Neural cell (in vitro differentiated cells): Measurements from ENCODE around the gene SYNPO2. TPM values are rescaled to one million over a fixed set of nuclear protein-coding genes. Genes with fewer than 3 reads are reported as not detected.
"Not testable (repeated sequence)": the region's sequence is repeated elsewhere in the genome, so short reads cannot be mapped to it uniquely, and the experiment has no call there.

Experiments used
- H2AFZ ChIP-seq: fragments of 200-600, 300-800 bp; sonication (generic), shearing (Covaris generic); 2 replicates; pipeline ENCODE4 v1.6.0; 2014; ENCODE audit warnings: low read depth, mild to moderate bottlenecking, antibody characterized with exemption, low read length, moderate library complexity
- H3F3A ChIP-seq: fragments of 200-600 bp; shearing (Covaris generic); 2 replicates; pipeline ENCODE4 v1.6.1; 2016; ENCODE audit warnings: mild to moderate bottlenecking, moderate library complexity, mixed read lengths, antibody characterized with exemption, low read length; ENCODE audit not compliant: insufficient read depth, poor library complexity, severe bottlenecking
- H3K27ac ChIP-seq: fragments of 200-600, 300-800 bp; sonication (generic), shearing (Covaris generic); 2 replicates; pipeline ENCODE4 v1.5.1; 2014; ENCODE audit warnings: mild to moderate bottlenecking, low read length, moderate library complexity
- H3K27me3 ChIP-seq: fragments of 300-800, 200-600 bp; sonication (generic), shearing (Covaris generic); 2 replicates; pipeline ENCODE4 v1.6.0; 2014; ENCODE audit warnings: mild to moderate bottlenecking, low read depth, low read length, moderate library complexity; ENCODE audit not compliant: insufficient read depth
- H3K36me3 ChIP-seq: fragments of 300-800, 200-600 bp; sonication (generic), shearing (Covaris generic); 2 replicates; pipeline ENCODE4 v1.5.1; 2014; ENCODE audit warnings: mild to moderate bottlenecking, antibody characterized with exemption, low read length, moderate library complexity; ENCODE audit not compliant: insufficient read depth
- H3K4me2 ChIP-seq: fragments of 300-800, 200-600 bp; sonication (generic), shearing (Covaris generic); 2 replicates; pipeline ENCODE4 v1.6.0; 2014; ENCODE audit warnings: mild to moderate bottlenecking, low read length
- H3K4me3 ChIP-seq: fragments of 300-800, 200-600 bp; sonication (generic), shearing (Covaris generic); 2 replicates; pipeline ENCODE4 v1.5.1; 2014; ENCODE audit warnings: mild to moderate bottlenecking, low read length, moderate library complexity
- H3K79me2 ChIP-seq: fragments of 200-600 bp; shearing (Covaris generic); replicated peaks from 2 replicates; pipeline ENCODE4 v1.6.0; 2014; ENCODE audit warnings: mild to moderate bottlenecking, low read length, moderate library complexity; ENCODE audit not compliant: insufficient read depth
- H3K9ac ChIP-seq: fragments of 300-800, 200-600 bp; sonication (generic), shearing (Covaris generic); 2 replicates; pipeline ENCODE4 v1.6.1; 2016; ENCODE audit warnings: mild to moderate bottlenecking, low read length, mixed read lengths
- H3K9me2 ChIP-seq: fragments of 200-600 bp; shearing (Covaris generic); 2 replicates; pipeline ENCODE4 v1.6.1; 2016; ENCODE audit warnings: mild to moderate bottlenecking, low read length, mixed read lengths; ENCODE audit not compliant: insufficient read depth
- H3K9me3 ChIP-seq: fragments of 200-600, 300-800 bp; sonication (generic), shearing (Covaris generic); 2 replicates; pipeline ENCODE4 v1.6.1; 2016; ENCODE audit warnings: mild to moderate bottlenecking, mixed run types, low read length, moderate library complexity, mixed read lengths
- H4K20me1 ChIP-seq: fragments of 200-600 bp; shearing (Covaris generic); 2 replicates; pipeline ENCODE4 v1.6.1; 2016; ENCODE audit warnings: mild to moderate bottlenecking, mixed run types; ENCODE audit not compliant: insufficient read depth
- CTCF ChIP-seq: fragments of 450-650 bp; IDR thresholded peaks from 2 replicates; pipeline ENCODE4 v1.5.1; 2014; ENCODE audit warnings: antibody characterized with exemption, mild to moderate bottlenecking, moderate library complexity; ENCODE audit not compliant: poor library complexity, severe bottlenecking
- EP300 ChIP-seq: fragments of 450-650 bp; conservative IDR thresholded peaks from 2 replicates; pipeline ENCODE4 v1.6.1; 2014; ENCODE audit warnings: antibody characterized with exemption, mild to moderate bottlenecking, moderate library complexity; ENCODE audit not compliant: poor library complexity, severe bottlenecking
- EZH2 ChIP-seq: fragments of 200-600, 300-800 bp; shearing (Covaris generic), sonication (generic); IDR thresholded peaks from 2 replicates; pipeline ENCODE4 v1.6.1; 2014; ENCODE audit warnings: antibody characterized with exemption, low read length, borderline replicate concordance, mild to moderate bottlenecking; ENCODE audit not compliant: insufficient read depth, poor library complexity, severe bottlenecking
- MXI1 ChIP-seq: fragments of 450-650 bp; conservative IDR thresholded peaks from 2 replicates; pipeline ENCODE4 v1.6.1; 2014; ENCODE audit warnings: antibody characterized with exemption, mild to moderate bottlenecking; ENCODE audit not compliant: poor library complexity, severe bottlenecking
- POLR2AphosphoS5 ChIP-seq: IDR thresholded peaks from 2 replicates; pipeline ENCODE4 v1.6.1; 2012
- RAD21 ChIP-seq: fragments of 450-650 bp; conservative IDR thresholded peaks from 2 replicates; pipeline ENCODE4 v1.6.1; 2014; ENCODE audit warnings: antibody characterized with exemption, mild to moderate bottlenecking, moderate library complexity
- REST ChIP-seq: IDR thresholded peaks from 2 replicates; pipeline ENCODE4 v1.6.1; 2012; ENCODE audit warnings: borderline replicate concordance
- SMC3 ChIP-seq: fragments of 450-650 bp; conservative IDR thresholded peaks from 2 replicates; pipeline ENCODE4 v1.6.1; 2014; ENCODE audit warnings: antibody characterized with exemption, mild to moderate bottlenecking, moderate library complexity; ENCODE audit not compliant: poor library complexity
- TAF1 ChIP-seq: IDR thresholded peaks from 2 replicates; pipeline ENCODE4 v1.6.1; 2012; ENCODE audit warnings: low read depth
- polyA plus RNA-seq: library from polyadenylated mRNA; depleted of rRNA; stranded (reverse); fragments of >200 nt; gene quantifications from 2 replicates; pipeline ENCODE4 v1.2.3, GENCODE V29; 2014

SYNPO2 gene
- polyA plus RNA-seq, 1 donor from 2014 or later = 0.14 TPM

- Histone ChIP-seq H3K79me2 (no peaks in the 10 kb centered on the region), H3F3A (no peaks in the 10 kb centered on the region), H4K20me1 (no peaks in the 10 kb centered on the region), H3K27ac (no peak overlapping the region), H2AFZ (no peak overlapping the region), H3K27me3 (no peaks in the 10 kb centered on the region), H3K36me3 (no peaks in the 10 kb centered on the region), H3K4me3 (no peak overlapping the region), H3K9me2 (no peaks in the 10 kb centered on the region), H3K9ac (no peak overlapping the region), H3K4me2 (no peak overlapping the region), H3K9me3 (no peaks in the 10 kb centered on the region)
- TF ChIP-seq RAD21 (no peak), TAF1 (no peak), POLR2AphosphoS5 (no peak), EP300 (no peak), SMC3 (no peak), REST (no peak), EZH2 (no peak), MXI1 (no peak), CTCF (no peak)
Observed at GRCh38 chr4:119059221-119059620, 170.6 kb downstream of the SYNPO2 start.

- H3K4me3 ChIP-seq, H4K20me1 ChIP-seq, H3K27ac ChIP-seq, H3K79me2 ChIP-seq, H3K4me2 ChIP-seq, H3K9me2 ChIP-seq, H3K9ac ChIP-seq, H3K27me3 ChIP-seq, H3K36me3 ChIP-seq, H2AFZ ChIP-seq, H3K9me3 ChIP-seq, H3F3A ChIP-seq: not testable (repeated sequence)
Observed at GRCh38 chr4:119067125-119067524, 178.5 kb downstream of the SYNPO2 start.

GRCh38 chr4:119067670-119068360 is 179.2 kb downstream of the SYNPO2 start:
- H3F3A ChIP-seq, H3K9ac ChIP-seq, H4K20me1 ChIP-seq, H3K4me3 ChIP-seq, H3K4me2 ChIP-seq, H3K9me3 ChIP-seq, H3K36me3 ChIP-seq, H3K79me2 ChIP-seq, H3K27me3 ChIP-seq, H3K9me2 ChIP-seq, H3K27ac ChIP-seq, H2AFZ ChIP-seq: not testable (repeated sequence)
